ENCODE data around the gene DCP1A.
"Not testable (repeated sequence)": the region's sequence is repeated elsewhere in the genome, so short reads cannot be mapped to it uniquely, and the experiment has no call there.

Gene DCP1A

DNA sequence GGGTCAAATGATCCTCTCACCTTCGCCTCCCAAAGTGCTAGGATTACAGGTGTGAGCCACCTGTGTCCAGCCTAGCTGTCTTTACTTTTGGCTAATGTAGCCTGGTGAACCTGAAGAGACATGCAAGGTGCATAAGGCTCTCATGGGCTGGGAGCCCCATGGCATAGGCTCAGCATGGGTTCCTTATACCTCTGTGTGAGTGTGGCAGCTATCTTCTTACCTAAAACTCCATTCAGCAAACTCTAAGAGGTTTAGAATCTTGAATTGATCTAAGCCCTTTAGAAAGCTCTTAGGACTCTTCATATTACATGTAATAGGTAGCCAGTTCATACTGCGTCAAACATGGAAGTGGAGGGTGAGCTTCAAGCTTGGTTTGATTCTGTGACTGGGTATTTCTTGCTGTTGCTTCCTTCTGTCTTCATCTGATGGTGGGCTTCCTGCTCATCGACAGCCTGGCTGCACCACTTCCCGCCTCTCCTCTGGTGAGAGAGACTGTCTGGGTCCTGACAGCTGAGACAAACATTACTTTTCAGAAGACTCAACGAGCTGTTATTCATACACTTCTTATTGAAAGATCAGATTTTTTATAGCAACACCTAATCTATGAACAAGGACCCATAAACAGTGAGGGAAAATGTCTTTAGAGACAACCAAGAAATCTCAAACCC is 72.3 kb downstream of the DCP1A start:
- DNase-seq (ENCODE audit: extremely low read depth, low read depth): no peak
- H3K4me3 ChIP-seq (replicated peaks; ENCODE audit: low read depth, low read length): no peak overlapping the region
- TF ChIP-seq, protein P1, sequence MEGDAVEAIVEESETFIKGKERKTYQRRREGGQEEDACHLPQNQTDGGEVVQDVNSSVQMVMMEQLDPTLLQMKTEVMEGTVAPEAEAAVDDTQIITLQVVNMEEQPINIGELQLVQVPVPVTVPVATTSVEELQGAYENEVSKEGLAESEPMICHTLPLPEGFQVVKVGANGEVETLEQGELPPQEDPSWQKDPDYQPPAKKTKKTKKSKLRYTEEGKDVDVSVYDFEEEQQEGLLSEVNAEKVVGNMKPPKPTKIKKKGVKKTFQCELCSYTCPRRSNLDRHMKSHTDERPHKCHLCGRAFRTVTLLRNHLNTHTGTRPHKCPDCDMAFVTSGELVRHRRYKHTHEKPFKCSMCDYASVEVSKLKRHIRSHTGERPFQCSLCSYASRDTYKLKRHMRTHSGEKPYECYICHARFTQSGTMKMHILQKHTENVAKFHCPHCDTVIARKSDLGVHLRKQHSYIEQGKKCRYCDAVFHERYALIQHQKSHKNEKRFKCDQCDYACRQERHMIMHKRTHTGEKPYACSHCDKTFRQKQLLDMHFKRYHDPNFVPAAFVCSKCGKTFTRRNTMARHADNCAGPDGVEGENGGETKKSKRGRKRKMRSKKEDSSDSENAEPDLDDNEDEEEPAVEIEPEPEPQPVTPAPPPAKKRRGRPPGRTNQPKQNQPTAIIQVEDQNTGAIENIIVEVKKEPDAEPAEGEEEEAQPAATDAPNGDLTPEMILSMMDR (IDR thresholded peaks at IDR 0.05; ENCODE audit: low read depth, low read length, missing control alignments): no peak

DNA sequence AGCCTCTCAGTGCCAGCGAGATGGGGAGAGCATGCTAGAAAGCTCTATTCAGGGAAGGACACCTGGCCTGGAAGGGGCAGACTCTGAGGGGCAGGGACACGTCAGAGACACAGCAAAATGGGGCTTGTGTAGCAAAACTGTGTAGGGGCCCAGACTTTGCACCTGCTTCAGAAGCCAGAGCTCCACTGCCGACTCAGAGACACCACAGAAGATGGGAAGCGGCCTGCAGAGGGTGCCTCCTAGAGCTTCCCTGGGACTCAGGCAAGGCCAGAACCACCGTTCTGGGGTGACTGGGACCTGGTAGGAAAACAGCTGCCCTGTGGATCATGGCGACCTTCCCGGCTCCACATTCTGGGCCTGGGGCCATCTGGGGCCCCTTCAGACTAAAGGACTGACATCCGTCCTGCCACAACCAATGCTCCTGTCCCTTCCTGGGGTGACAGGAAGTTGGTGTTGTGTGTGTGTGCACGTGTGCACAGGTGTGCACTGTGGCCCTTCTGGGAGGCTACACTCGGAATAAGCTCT is 74.1 kb downstream of the DCP1A start:
- no peak for DNase-seq (ENCODE audit: extremely low read depth, low read depth)
- TF ChIP-seq, protein P1 (IDR thresholded peaks at IDR 0.05; ENCODE audit: low read depth, low read length, missing control alignments): no peak
- no peak overlapping the region for H3K4me3 ChIP-seq (replicated peaks; ENCODE audit: low read depth, low read length)

DNA sequence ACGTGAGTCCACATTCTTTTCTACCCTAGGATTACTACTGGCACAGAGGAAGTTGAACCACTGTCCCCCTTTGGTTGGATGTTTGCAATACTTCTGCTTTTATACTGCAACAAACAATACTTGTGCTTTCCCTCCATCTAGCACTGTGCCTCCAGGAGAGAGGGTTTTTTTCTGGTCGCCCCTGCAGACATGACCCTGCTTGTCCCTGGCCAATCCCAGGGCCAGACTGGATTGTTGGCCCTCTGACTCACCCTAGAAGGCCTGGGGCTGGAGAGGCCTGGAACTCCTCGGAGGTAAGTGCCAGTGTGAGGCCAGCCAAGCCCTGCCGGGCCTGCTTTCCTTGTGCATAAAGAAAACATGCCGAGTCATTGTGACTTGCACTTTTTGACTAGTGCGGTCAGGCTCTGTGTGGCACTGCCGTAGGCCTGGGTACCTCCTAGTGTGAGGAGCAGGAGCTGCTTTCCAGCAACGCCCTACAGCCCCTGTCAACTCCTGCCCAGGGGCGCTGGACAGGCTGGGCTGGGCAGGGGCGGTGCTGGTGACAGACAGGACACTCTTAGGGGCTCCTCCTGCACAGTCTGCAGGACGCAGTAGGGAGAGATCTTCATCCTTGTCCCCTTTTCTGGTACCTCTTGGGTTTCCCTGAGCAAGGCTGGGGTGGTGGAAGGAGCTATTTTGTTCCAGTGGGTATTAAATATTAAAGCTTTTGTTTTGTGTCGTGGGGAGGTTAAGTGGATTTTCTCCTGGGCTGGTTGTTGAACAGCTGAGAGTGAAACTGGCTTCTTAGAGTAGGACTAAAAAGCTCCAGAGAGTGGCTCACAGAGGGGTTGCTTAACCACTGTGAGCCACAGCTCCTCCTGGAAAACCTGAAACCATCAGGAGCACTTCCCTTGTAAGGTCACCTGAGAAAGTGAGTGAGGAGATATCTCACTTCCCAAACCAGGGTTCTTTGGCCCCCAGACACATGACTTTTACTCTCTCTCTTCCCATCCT is 77.2 kb downstream of the DCP1A start:
- TF ChIP-seq, protein P1 (IDR thresholded peaks at IDR 0.05; ENCODE audit: low read depth, low read length, missing control alignments): no peak
- no peak overlapping the region for H3K4me3 ChIP-seq (replicated peaks; ENCODE audit: low read depth, low read length)
- peak; percentile 91 for DNase-seq (ENCODE audit: extremely low read depth, low read depth)

DNA sequence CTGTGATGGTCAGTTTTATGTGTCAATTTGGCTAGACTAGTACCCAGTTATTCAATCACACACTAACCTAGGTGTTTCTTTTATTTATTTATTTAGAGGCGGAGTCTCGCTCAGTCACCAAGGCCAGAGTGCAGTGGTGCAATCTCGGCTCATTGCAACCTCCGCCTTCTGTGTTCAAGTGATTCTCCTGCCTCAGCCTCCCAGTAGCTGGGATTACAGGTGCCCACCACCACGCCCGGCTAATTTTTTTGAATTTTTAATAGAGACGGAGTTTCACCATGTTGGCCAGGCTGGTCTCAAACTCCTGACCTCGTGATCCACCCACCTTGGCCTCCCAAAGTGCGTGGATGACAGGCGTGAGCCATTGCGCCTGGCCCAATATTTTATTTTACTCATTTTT is 78.2 kb downstream of the DCP1A start:
- not testable (repeated sequence) for DNase-seq (ENCODE audit: extremely low read depth, low read depth); H3K4me3 ChIP-seq (replicated peaks; ENCODE audit: low read depth, low read length)

DNA sequence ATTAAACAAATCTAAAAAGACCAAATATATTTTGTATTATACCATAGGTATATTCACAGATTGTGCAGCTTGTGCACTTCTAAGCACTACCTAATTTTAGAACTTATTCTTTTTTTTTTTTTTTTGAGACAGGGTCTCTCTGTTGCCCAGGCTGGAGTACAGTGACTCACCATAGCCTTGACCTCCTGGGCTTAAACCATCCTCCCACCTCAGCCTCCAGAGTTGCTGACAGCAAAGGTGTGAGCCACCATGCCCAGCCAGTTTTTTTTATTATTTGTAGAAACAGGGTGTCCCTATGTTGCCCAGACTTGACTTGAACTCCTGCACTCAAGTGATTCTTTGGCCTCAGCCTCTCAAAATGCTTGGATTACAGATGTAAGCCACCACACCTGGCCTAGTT is 79.6 kb downstream of the DCP1A start:
- TF ChIP-seq, protein P1 (IDR thresholded peaks at IDR 0.05; ENCODE audit: low read depth, low read length, missing control alignments): no peak
- no peak overlapping the region for H3K4me3 ChIP-seq (replicated peaks; ENCODE audit: low read depth, low read length)
- DNase-seq (ENCODE audit: extremely low read depth, low read depth): no peak

DNA sequence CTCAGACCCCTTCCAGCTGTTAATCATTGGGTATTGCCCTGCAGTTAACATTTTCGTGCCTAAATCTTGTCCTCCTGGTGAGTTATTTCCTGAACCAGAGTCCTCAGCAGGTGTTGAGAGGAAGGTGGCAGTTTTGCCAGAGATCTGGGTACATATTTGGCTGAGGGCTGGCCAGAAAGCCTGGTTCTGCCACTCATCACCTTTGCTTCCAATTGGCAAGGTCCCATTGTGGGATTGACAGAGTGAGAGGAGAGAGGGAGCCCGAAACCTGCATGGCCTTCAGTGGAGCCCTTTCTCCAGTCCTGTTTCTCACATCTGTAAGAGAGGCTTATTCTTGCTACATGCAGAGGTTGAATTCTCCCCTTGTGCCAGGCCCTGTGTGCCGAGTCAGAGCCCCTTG is 82.6 kb downstream of the DCP1A start:
- no peak overlapping the region for H3K4me3 ChIP-seq (replicated peaks; ENCODE audit: low read depth, low read length)

More for the DNA sequence above, 82.6 kb downstream of the DCP1A start:
- DNase-seq (ENCODE audit: extremely low read depth, low read depth): no peak
- TF ChIP-seq, protein P1 (IDR thresholded peaks at IDR 0.05; ENCODE audit: low read depth, low read length, missing control alignments): no peak
